ENCODE measurements around the gene KLK15.

The KLK15 gene, protein sequence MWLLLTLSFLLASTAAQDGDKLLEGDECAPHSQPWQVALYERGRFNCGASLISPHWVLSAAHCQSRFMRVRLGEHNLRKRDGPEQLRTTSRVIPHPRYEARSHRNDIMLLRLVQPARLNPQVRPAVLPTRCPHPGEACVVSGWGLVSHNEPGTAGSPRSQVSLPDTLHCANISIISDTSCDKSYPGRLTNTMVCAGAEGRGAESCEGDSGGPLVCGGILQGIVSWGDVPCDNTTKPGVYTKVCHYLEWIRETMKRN

DNA sequence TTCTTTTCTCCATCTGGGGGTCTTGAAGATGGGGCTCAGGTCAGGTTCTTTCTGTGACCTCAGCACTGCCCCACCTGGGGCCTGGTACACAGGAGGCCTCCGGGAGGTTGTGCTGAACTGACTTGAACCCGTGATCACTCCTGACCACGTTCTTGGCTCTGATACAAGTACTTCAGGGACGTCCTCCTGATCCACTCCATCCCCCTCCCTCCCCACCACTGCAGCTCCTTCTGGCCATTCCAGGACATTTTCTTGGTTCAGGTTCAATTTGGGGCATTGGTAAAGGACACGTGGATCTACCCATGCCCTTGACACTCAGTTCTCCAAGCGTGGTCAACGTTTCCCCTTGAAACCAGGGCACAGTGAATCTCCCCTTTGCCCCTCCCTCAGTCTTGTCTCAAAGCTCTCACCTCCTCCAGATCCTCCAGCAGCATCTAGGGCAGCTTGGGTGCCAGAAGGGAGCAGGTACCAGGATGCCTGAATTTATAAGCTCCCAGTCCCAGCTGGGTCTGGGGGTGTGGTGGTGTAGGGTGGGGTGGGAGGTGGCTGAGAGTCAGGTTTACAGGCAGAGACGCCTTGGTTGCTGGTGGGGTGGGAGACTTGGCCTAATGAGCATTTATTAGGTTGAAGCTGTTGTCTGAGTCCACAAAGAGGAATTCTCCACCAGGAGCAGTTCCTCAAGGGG, at the start of gene KLK15:
Gene KLK15, minus strand, starts transcription at position 458 of the 685 bp plus-strand sequence. CDS start 2,082 bp downstream, outside the sequence.
- no peak for DNase-seq

DNA sequence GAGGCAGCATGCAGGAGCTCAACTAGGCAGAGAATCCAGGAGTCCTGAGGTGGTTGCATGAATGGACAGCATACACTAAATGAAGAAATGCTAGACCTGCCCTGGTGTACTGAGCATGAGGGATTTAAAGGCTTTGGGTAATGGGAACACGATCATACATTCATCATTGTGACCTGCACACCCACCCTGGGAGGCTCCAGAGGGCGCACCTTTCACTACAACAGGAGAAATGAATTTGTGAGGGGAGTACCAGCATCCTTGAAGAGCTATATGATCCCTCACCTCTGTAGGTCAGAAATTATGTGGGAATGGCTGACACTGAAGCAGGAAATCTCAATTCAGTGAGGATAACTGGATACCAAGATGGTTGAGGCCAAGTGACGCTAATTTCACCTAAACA, 48.8 kb upstream of the KLK15 start:
- no peak for DNase-seq

DNA sequence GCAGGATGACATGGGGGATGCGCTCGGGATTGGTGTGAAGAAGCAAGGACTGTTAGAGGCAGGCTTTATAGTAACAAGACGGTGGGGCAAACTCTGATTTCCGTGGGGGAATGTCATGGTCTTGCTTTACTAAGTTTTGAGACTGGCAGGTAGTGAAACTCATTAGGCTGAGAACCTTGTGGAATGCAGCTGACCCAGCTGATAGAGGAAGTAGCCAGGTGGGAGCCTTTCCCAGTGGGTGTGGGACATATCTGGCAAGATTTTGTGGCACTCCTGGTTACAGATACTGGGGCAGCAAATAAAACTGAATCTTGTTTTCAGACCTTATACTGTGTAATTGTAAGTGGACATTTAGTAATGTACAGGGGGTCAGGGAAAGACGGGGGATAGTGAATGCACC, 46.9 kb upstream of the KLK15 start:
- no peak for DNase-seq

DNA sequence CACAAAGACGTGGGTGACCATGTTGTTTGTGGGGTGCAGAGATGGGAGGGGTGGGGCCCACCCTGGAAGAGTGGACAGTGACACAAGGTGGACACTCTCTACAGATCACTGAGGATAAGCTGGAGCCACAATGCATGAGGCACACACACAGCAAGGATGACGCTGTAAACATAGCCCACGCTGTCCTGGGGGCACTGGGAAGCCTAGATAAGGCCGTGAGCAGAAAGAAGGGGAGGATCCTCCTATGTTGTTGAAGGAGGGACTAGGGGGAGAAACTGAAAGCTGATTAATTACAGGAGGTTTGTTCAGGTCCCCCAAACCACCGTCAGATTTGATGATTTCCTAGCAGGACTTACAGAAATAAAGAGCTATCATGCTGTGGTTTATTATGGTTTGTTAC, 45.5 kb upstream of the KLK15 start:
- no peak for DNase-seq

DNA sequence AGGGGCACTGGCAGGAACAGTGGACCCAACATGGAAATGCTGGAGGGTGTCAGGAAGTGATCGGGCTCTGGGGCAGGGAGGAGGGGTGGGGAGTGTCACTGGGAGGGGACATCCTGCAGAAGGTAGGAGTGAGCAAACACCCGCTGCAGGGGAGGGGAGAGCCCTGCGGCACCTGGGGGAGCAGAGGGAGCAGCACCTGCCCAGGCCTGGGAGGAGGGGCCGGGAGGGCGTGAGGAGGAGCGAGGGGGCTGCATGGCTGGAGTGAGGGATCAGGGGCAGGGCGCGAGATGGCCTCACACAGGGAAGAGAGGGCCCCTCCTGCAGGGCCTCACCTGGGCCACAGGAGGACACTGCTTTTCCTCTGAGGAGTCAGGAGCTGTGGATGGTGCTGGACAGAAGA, 44.0 kb upstream of the KLK15 start:
- DNase-seq = no peak

DNA sequence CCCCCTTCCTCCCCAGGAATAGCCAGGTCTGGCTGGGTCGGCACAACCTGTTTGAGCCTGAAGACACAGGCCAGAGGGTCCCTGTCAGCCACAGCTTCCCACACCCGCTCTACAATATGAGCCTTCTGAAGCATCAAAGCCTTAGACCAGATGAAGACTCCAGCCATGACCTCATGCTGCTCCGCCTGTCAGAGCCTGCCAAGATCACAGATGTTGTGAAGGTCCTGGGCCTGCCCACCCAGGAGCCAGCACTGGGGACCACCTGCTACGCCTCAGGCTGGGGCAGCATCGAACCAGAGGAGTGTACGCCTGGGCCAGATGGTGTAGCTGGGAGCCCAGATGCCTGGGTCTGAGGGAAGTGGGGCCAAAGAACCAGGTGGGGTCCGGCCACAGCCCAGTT, 43.1 kb upstream of the KLK15 start:
- no peak for DNase-seq

DNA sequence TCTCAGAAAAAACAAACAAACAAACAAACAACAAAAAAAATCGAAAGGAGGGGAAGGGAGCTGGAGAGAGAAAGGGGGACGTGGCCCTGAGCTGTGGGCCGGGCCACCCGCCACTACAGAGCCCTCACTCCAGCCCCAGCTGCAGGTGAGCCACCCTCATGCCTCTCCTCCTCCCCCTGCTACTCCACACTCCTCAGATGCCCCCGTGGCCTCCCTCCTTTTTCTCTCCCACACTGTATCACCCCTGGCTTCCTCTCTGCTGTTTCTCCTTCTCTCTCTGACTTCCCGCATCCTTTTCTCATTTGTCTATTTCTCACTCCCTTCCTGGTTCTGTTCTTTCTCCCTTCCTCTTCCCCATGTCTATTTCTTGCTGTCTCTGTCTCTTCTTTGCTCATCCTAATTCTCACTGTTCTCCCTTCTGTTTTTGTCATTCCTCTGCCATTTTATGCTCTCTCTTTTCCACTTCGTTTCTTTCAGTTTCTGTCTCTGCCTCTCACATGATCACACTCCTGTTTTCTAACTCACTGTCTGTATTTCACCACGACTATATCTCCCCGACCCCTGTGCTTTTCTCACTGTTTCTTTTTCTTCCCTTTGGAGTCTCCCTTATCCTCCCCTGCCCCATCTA, 42.5 kb upstream of the KLK15 start:
- DNase-seq = no peak

DNA sequence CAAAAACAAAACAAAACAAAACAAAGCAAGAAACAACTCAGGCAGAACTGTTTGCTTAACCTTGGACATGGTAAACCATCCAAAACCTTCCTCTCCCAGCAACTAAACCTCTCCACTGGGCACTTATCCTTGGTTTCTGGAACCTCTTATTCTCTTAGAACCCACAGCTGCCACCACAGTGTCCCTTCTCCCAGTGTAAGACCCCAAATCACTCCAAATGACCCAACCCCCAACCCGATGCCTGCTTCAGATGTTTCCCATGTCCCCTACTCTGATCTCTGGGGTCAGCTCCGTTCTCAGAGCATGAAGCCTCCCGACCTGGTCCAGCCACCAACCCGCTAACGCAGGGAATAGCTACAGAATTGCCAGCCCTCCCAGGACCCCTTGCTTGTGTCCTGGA, 40.8 kb upstream of the KLK15 start:
- DNase-seq = no peak

DNA sequence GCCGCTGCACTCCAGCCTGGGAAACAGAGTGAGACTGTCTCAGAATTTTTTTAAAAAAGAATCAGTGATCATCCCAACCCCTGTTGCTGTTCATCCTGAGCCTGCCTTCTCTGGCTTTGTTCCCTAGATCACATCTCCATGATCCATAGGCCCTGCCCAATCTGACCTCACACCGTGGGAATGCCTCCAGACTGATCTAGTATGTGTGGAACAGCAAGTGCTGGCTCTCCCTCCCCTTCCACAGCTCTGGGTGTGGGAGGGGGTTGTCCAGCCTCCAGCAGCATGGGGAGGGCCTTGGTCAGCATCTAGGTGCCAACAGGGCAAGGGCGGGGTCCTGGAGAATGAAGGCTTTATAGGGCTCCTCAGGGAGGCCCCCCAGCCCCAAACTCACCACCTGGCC, 39.7 kb upstream of the KLK15 start, which contains the start of gene KLK2:
Gene KLK2, plus strand, starts transcription at position 384 of the 400 bp plus-strand sequence. CDS start 35 bp downstream, outside the sequence.
- DNase-seq = no peak

DNA sequence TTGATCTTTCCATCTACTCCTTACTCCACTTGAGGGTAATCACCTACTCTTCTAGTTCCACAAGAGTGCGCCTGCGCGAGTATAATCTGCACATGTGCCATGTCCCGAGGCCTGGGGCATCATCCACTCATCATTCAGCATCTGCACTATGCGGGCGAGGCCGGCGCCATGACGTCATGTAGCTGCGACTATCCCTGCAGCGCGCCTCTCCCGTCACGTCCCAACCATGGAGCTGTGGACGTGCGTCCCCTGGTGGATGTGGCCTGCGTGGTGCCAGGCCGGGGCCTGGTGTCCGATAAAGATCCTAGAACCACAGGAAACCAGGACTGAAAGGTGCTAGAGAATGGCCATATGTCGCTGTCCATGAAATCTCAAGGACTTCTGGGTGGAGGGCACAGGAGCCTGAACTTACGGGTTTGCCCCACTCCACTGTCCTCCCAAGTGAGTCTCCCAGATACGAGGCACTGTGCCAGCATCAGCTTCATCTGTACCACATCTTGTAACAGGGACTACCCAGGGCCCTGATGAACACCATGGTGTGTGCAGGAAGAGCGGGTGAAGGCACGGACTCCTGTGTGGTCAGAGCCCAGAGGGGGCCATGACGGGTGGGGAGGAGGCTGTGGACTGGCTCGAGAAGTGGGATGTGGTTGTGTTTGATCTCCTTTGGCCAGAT, 37.2 kb upstream of the KLK15 start:
- DNase-seq = no peak

DNA sequence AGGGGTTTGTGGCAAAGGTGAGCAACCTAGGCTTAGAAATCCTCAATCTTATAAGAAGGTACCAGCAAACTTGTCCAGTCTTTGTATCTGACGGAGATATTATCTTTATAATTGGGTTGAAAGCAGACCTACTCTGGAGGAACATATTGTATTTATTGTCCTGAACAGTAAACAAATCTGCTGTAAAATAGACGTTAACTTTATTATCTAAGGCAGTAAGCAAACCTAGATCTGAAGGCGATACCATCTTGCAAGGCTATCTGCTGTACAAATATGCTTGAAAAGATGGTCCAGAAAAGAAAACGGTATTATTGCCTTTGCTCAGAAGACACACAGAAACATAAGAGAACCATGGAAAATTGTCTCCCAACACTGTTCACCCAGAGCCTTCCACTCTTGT, 36.1 kb upstream of the KLK15 start:
- DNase-seq = no peak

DNA sequence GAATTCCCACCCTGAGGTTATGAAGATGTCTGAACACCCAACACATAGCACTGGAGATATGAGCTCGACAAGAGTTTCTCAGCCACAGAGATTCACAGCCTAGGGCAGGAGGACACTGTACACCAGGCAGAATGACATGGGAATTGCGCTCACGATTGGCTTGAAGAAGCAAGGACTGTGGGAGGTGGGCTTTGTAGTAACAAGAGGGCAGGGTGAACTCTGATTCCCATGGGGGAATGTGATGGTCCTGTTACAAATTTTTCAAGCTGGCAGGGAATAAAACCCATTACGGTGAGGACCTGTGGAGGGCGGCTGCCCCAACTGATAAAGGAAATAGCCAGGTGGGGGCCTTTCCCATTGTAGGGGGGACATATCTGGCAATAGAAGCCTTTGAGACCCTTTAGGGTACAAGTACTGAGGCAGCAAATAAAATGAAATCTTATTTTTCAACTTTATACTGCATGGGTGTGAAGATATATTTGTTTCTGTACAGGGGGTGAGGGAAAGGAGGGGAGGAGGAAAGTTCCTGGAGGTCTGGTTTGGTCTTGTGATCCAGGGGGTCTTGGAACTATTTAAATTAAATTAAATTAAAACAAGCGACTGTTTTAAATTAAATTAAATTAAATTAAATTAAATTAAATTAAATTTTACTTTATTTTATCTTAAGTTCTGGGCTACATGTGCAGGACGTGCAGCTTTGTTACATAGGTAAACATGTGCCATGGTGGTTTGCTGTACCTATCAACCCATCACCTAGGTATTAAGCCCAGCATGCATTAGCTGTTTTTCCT, 28.3 kb upstream of the KLK15 start:
- no peak for DNase-seq

DNA sequence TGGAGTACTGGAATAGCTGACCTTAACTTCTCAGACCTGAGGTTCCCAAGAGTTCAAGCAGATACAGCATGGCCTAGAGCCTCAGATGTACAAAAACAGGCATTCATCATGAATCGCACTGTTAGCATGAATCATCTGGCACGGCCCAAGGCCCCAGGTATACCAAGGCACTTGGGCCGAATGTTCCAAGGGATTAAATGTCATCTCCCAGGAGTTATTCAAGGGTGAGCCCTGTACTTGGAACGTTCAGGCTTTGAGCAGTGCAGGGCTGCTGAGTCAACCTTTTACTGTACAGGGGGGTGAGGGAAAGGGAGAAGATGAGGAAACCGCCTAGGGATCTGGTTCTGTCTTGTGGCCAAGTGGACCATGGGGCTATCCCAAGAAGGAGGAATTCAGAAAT, 27.6 kb upstream of the KLK15 start:
- DNase-seq = no peak

DNA sequence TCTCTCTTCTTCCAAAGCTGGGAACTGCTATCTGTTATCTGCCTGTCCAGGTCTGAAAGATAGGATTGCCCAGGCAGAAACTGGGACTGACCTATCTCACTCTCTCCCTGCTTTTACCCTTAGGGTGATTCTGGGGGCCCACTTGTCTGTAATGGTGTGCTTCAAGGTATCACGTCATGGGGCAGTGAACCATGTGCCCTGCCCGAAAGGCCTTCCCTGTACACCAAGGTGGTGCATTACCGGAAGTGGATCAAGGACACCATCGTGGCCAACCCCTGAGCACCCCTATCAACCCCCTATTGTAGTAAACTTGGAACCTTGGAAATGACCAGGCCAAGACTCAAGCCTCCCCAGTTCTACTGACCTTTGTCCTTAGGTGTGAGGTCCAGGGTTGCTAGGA, 26.5 kb upstream of the KLK15 start:
- no peak for DNase-seq

DNA sequence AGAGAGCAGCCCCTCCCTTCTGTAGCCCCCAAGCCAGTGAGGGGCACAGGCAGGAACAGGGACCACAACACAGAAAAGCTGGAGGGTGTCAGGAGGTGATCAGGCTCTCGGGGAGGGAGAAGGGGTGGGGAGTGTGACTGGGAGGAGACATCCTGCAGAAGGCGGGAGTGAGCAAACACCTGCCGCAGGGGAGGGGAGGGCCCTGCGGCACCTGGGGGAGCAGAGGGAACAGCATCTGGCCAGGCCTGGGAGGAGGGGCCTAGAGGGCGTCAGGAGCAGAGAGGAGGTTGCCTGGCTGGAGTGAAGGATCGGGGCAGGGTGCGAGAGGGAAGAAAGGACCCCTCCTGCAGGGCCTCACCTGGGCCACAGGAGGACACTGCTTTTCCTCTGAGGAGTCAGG, 25.5 kb upstream of the KLK15 start:
- no peak for DNase-seq

DNA sequence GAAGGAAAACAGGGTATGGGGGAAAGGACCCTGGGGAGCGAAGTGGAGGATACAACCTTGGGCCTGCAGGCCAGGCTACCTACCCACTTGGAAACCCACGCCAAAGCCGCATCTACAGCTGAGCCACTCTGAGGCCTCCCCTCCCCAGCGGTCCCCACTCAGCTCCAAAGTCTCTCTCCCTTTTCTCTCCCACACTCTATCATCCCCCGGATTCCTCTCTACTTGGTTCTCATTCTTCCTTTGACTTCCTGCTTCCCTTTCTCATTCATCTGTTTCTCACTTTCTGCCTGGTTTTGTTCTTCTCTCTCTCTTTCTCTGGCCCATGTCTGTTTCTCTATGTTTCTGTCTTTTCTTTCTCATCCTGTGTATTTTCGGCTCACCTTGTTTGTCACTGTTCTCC, 24.0 kb upstream of the KLK15 start:
- DNase-seq = no peak

DNA sequence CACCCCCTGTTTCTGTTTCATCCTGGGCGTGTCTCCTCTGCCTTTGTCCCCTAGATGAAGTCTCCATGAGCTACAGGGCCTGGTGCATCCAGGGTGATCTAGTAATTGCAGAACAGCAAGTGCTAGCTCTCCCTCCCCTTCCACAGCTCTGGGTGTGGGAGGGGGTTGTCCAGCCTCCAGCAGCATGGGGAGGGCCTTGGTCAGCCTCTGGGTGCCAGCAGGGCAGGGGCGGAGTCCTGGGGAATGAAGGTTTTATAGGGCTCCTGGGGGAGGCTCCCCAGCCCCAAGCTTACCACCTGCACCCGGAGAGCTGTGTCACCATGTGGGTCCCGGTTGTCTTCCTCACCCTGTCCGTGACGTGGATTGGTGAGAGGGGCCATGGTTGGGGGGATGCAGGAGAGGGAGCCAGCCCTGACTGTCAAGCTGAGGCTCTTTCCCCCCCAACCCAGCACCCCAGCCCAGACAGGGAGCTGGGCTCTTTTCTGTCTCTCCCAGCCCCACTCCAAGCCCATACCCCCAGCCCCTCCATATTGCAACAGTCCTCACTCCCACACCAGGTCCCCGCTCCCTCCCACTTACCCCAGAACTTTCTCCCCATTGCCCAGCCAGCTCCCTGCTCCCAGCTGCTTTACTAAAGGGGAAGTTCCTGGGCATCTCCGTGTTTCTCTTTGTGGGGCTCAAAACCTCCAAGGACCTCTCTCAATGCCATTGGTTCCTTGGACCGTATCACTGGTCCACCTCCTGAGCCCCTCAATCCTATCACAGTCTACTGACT, 21.4 kb upstream of the KLK15 start, which contains the start of gene KLK3:
Gene KLK3, plus strand, starts transcription at position 280 of the 775 bp plus-strand sequence. Its CDS starts 41 bp downstream, at position 321.
- no peak for DNase-seq

DNA sequence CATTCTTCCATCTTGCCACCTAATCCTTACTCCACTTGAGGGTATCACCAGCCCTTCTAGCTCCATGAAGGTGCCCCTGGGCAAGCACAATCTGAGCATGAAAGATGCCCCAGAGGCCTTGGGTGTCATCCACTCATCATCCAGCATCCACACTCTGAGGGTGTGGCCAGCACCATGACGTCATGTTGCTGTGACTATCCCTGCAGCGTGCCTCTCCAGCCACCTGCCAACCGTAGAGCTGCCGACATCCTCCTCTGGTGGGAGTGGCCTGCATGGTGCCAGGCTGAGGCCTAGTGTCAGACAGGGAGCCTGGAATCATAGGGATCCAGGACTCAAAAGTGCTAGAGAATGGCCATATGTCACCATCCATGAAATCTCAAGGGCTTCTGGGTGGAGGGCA, 18.2 kb upstream of the KLK15 start:
- DNase-seq = no peak

DNA sequence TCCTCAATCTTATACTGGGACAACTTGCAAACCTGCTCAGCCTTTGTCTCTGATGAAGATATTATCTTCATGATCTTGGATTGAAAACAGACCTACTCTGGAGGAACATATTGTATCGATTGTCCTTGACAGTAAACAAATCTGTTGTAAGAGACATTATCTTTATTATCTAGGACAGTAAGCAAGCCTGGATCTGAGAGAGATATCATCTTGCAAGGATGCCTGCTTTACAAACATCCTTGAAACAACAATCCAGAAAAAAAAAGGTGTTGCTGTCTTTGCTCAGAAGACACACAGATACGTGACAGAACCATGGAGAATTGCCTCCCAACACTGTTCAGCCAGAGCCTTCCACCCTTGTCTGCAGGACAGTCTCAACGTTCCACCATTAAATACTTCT, 17.4 kb upstream of the KLK15 start:
- DNase-seq = no peak

DNA sequence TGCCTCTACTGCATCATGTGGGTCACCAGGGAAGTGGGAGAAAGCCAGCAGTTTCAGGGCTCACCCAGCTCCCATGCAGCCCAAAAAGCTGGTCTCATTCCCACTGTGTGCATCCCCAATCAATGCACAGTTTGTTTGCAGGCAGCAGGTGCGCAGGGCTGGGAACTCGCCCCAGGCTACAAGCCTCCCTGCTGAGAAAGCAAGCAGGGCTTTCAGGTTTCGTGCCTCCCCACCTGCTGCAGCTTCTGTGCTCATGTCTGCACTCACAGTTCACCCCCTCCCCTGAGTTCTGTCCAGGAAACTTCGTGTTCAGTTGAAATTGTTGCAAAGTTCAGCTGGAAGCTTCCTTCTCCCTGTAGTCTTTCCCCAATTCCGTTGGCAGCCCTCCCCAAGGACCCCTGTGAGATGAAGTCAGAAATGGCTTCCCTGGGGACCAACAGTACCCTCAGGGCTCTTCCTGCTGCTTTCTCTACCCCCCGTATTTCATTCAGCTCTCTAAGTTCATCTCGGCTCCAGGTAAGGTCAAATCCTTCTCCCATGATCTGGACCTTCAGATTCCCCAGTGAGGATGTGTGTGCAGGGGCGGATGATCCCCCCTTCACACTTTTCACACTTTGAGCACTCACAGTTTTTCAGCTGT, 11.0 kb upstream of the KLK15 start:
- no peak for DNase-seq

DNA sequence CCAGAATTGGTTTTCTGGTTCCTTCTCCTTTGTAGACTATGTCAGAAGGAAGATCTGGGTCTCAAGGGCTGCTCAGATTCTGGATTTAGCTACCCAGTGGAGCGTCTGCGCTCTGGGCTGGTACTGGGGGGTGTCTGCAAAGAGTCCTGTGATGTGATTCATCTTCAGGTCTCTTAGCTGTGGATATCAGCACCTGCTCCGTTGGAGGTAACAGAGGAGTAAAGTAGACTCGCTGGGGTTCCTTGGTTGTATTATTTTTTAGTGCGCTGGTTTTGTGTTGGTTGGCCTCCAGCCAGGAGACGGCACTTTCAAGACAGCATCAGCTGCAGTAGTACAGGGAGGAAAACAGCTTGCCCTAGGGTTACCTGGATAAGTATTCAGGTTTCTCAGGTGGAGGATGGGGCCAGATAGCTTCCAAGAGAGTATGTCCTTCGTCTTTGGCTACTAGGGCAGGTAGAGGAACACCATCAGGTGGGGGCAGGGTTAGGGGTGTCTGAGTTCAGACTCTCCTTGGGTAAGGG, 10.4 kb upstream of the KLK15 start:
- DNase-seq = no peak
